ENCODE results near the gene VTI1A.

DNA sequence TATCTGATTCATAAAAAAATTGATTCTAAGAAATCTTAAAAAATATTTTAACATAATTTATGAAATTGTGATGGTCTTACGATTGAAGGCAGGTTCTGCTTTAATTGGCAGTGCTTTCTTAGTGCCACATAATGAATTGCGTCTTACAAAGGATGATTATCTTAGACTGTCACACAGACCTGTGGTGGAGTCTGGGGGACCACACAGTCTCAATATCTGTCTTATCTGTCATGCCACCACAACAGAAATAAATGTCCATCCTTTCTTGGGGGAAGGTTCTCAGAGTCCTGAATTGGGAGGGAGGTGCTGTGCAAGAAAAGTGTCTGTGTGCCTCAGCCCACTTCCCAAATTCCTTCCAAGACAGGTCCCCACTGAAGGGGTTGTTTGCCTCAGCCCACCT lies 34.3 kb upstream of the VTI1A start:
- TF ChIP-seq POLR2A (IDR thresholded peaks at IDR 0.05; ENCODE audit: low read length) (no peak), GATA1 (IDR thresholded peaks at IDR 0.05; ENCODE audit: low read depth, low read length) (no peak)

Measured in erythroblast (primary cell).